ENCODE data around the gene HBA1. TPM values are rescaled to one million over a fixed set of nuclear protein-coding genes. Genes with fewer than 3 reads are reported as not detected.
"Not testable (repeated sequence)": the region's sequence is repeated elsewhere in the genome, so short reads cannot be mapped to it uniquely, and the experiment has no call there.

Gene HBA1
- total RNA-seq, 1 experiment from 2014 or later = not detected

GRCh38 chr16:169014-169413 is 7.5 kb upstream of the HBA1 start:
- no TSS peak for BruUV-seq (replicated peaks)
- intact Hi-C loops (cut with micrococcal nuclease) = no loop called here
- POLR2A ChIA-PET (ENCODE audit: unreplicated experiment) = no interaction called here

GRCh38 chr16:170088-170507 is 6.4 kb upstream of the HBA1 start:
- H3K27ac ChIP-seq (ENCODE audit: low read length); H3K9me2 ChIP-seq (replicated peaks; ENCODE audit: low read length); intact Hi-C loops (cut with micrococcal nuclease); ATAC-seq; H3K9ac ChIP-seq (ENCODE audit: low read length); H3K4me3 ChIP-seq (ENCODE audit: low read length); H3K9me3 ChIP-seq (ENCODE audit: low read length); H3F3A ChIP-seq (ENCODE audit: low read length, unreplicated experiment); DNase-seq; H2AFZ ChIP-seq (ENCODE audit: low read length); H3K79me2 ChIP-seq (ENCODE audit: low read length); H3K4me2 ChIP-seq (ENCODE audit: low read length); H4K20me1 ChIP-seq (ENCODE audit: low read length); H3K36me3 ChIP-seq (ENCODE audit: low read depth, low read length); BruUV-seq (replicated peaks); H3K4me1 ChIP-seq (ENCODE audit: insufficient read depth, low read length); CTCF ChIA-PET; POLR2A ChIA-PET (ENCODE audit: unreplicated experiment): not testable (repeated sequence)
- H3K27me3 ChIP-seq (ENCODE audit: low read length) = peaks cover 22% of the 10 kb centered on the region

More at GRCh38 chr16:169014-169413, 7.5 kb upstream of the HBA1 start:
- Histone ChIP-seq H3K27ac (ENCODE audit: low read length) (no peak overlapping the region), H3K4me1 (ENCODE audit: insufficient read depth, low read length) (no peaks in the 10 kb centered on the region), H3K4me2 (ENCODE audit: low read length) (no peak overlapping the region), H2AFZ (ENCODE audit: low read length) (no peak overlapping the region), H3K79me2 (ENCODE audit: low read length) (no peaks in the 10 kb centered on the region), H3K9ac (ENCODE audit: low read length) (no peak overlapping the region), H3K4me3 (ENCODE audit: low read length) (no peak overlapping the region), H3K9me3 (ENCODE audit: low read length) (no peaks in the 10 kb centered on the region), H4K20me1 (ENCODE audit: low read length) (no peaks in the 10 kb centered on the region), H3K27me3 (ENCODE audit: low read length) (peaks cover 20% of the 10 kb centered on the region), H3K36me3 (ENCODE audit: low read depth, low read length) (no peaks in the 10 kb centered on the region), H3F3A (ENCODE audit: low read length, unreplicated experiment) (no peaks in the 10 kb centered on the region), H3K9me2 (replicated peaks; ENCODE audit: low read length) (no peaks in the 10 kb centered on the region)
- TF ChIP-seq EZH2 (IDR thresholded peaks at IDR 0.05; ENCODE audit: low read length, unreplicated experiment) (no peak), EZH2phosphoT487 (IDR thresholded peaks at IDR 0.05; ENCODE audit: borderline replicate concordance, low read length) (no peak), CTCF (conservative IDR thresholded peaks at IDR 0.05; ENCODE audit: low read depth, low read length) (no peak)
- ATAC-seq = no peak
- CTCF ChIA-PET = no interaction called here
- DNase-seq = no peak

DNA sequence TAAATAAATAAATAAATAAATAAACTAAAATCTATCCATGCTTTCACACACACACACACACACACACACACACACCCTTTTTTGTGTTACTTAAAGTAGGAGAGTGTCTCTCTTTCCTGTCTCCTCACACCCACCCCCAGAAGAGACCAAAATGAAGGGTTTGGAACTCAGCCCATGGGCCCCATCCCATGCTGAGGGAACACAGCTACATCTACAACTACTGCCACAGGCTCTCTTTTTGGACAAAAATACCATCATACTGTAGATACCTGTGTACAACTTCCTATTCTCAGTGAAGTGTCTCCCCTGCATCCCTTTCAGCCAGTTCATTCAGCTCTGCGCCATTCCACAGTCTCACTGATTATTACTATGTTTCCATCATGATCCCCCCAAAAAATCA is 5.7 kb upstream of the HBA1 start:
- Histone ChIP-seq H3K4me2 (ENCODE audit: low read length) (no peak overlapping the region), H4K20me1 (ENCODE audit: low read length) (no peaks in the 10 kb centered on the region), H2AFZ (ENCODE audit: low read length) (no peak overlapping the region), H3K4me3 (ENCODE audit: low read length) (no peak overlapping the region), H3K27ac (ENCODE audit: low read length) (no peak overlapping the region), H3K79me2 (ENCODE audit: low read length) (no peaks in the 10 kb centered on the region), H3F3A (ENCODE audit: low read length, unreplicated experiment) (no peaks in the 10 kb centered on the region), H3K9me3 (ENCODE audit: low read length) (no peaks in the 10 kb centered on the region), H3K9me2 (replicated peaks; ENCODE audit: low read length) (no peaks in the 10 kb centered on the region), H3K4me1 (ENCODE audit: insufficient read depth, low read length) (no peaks in the 10 kb centered on the region), H3K27me3 (ENCODE audit: low read length) (peaks cover 20% of the 10 kb centered on the region), H3K9ac (ENCODE audit: low read length) (no peak overlapping the region), H3K36me3 (ENCODE audit: low read depth, low read length) (no peaks in the 10 kb centered on the region)
- TF ChIP-seq CTCF (conservative IDR thresholded peaks at IDR 0.05; ENCODE audit: low read depth, low read length) (no peak), EZH2phosphoT487 (IDR thresholded peaks at IDR 0.05; ENCODE audit: borderline replicate concordance, low read length) (no peak), EZH2 (IDR thresholded peaks at IDR 0.05; ENCODE audit: low read length, unreplicated experiment) (no peak)
- DNase-seq (no peak), ATAC-seq (no peak)
- BruUV-seq (replicated peaks) = no TSS peak
- CTCF ChIA-PET = no interaction called here
- POLR2A ChIA-PET (ENCODE audit: unreplicated experiment) = no interaction called here
- intact Hi-C loops (cut with micrococcal nuclease) = no loop called here

DNA sequence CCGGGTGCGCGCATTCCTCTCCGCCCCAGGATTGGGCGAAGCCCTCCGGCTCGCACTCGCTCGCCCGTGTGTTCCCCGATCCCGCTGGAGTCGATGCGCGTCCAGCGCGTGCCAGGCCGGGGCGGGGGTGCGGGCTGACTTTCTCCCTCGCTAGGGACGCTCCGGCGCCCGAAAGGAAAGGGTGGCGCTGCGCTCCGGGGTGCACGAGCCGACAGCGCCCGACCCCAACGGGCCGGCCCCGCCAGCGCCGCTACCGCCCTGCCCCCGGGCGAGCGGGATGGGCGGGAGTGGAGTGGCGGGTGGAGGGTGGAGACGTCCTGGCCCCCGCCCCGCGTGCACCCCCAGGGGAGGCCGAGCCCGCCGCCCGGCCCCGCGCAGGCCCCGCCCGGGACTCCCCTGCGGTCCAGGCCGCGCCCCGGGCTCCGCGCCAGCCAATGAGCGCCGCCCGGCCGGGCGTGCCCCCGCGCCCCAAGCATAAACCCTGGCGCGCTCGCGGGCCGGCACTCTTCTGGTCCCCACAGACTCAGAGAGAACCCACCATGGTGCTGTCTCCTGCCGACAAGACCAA is 4.0 kb upstream of the HBA1 start, which contains the start of gene HBA2:
TSS of gene HBA2 (plus strand) at position 503 of the 568 bp plus-strand sequence. CDS start at position 540, 37 bp downstream.
- intact Hi-C loops (cut with micrococcal nuclease); H3K27me3 ChIP-seq (ENCODE audit: low read length); H3K79me2 ChIP-seq (ENCODE audit: low read length); H3K4me2 ChIP-seq (ENCODE audit: low read length); H3K4me1 ChIP-seq (ENCODE audit: insufficient read depth, low read length); H3K27ac ChIP-seq (ENCODE audit: low read length); H3K9me3 ChIP-seq (ENCODE audit: low read length); H3K4me3 ChIP-seq (ENCODE audit: low read length); H3K9ac ChIP-seq (ENCODE audit: low read length); H3K36me3 ChIP-seq (ENCODE audit: low read depth, low read length); POLR2A ChIA-PET (ENCODE audit: unreplicated experiment); H3K9me2 ChIP-seq (replicated peaks; ENCODE audit: low read length); DNase-seq; CTCF ChIA-PET; BruUV-seq (replicated peaks); H2AFZ ChIP-seq (ENCODE audit: low read length); H3F3A ChIP-seq (ENCODE audit: low read length, unreplicated experiment); H4K20me1 ChIP-seq (ENCODE audit: low read length); ATAC-seq: not testable (repeated sequence)

- not testable (repeated sequence) for H3K4me1 ChIP-seq (ENCODE audit: insufficient read depth, low read length); H3K27ac ChIP-seq (ENCODE audit: low read length)
- peaks cover 17% of the 10 kb centered on the region for H3K27me3 ChIP-seq (ENCODE audit: low read length)
Measured at GRCh38 chr16:173211-173854, 3.1 kb upstream of the HBA1 start.

More at GRCh38 chr16:173211-173854, 3.1 kb upstream of the HBA1 start:
- H3K9me3 ChIP-seq (ENCODE audit: low read length); H3K4me2 ChIP-seq (ENCODE audit: low read length); H4K20me1 ChIP-seq (ENCODE audit: low read length); H3K36me3 ChIP-seq (ENCODE audit: low read depth, low read length); CTCF ChIA-PET; H3F3A ChIP-seq (ENCODE audit: low read length, unreplicated experiment); H2AFZ ChIP-seq (ENCODE audit: low read length); H3K4me3 ChIP-seq (ENCODE audit: low read length); H3K9ac ChIP-seq (ENCODE audit: low read length); DNase-seq; H3K79me2 ChIP-seq (ENCODE audit: low read length); POLR2A ChIA-PET (ENCODE audit: unreplicated experiment); BruUV-seq (replicated peaks); ATAC-seq; intact Hi-C loops (cut with micrococcal nuclease); H3K9me2 ChIP-seq (replicated peaks; ENCODE audit: low read length): not testable (repeated sequence)
